Measurements from ENCODE around the gene PTK7.
"Not testable (repeated sequence)": the region's sequence is repeated elsewhere in the genome, so short reads cannot be mapped to it uniquely, and the experiment has no call there.

Gene PTK7

GRCh38 chr6:43054206-43054943, 21.7 kb upstream of the PTK7 start:
- no peak for DNase-seq

- no peak for DNase-seq
Measured at GRCh38 chr6:43055966-43056365, 20.1 kb upstream of the PTK7 start.

- DNase-seq: no peak
Measured at GRCh38 chr6:43058531-43058930, 17.6 kb upstream of the PTK7 start.

DNA sequence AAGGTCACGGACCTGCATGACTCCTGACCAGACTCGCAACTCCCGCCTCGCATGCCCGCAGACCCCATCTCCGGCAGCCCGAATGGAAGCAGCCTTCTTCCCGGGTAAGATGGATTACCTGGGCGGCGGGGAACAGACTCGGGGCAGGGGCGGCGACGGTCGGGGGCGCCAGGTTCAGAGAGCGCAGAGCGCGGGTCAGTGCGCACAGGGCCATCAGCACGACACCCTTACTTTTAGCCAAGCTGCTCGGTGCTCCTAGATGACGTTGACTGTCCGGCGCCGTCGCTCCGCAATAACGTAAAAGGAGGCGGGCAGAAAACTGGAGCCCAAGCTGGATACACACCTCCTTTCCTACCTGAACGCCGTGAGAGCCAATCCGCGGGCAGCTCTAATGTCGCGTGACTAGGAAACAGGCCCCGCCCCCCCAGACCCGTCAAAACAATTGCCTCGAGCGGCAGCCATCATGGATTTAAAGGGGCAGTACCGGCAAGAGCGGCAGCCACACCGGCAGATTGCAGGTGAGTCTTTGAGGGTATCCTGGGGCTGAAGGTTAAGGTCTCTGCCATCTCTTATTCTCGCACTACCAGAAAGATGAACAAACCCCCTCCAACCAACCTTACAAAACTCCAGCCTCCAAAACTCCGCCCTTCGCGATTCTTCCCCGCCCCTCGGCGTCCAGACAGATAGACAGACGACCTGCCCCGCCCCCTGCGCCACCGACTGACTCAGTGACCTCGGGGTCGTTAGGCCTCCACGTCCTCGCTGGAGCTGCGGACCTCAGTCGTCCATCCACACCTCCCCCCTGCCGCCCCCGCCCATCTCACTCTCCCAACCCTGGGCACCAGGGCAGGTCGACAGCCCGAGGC, 16.7 kb upstream of the PTK7 start, which contains the start of the genes KLC4 and MRPL2:
KLC4 (plus strand) TSS at position 464 of the 866 bp plus-strand sequence. CDS start 1,705 bp downstream, outside the sequence.
MRPL2 (minus strand) TSS at position 267 of the 866 bp plus-strand sequence; CDS start at position 214, 53 bp downstream.
- DNase-seq: peak; percentile 91

DNA sequence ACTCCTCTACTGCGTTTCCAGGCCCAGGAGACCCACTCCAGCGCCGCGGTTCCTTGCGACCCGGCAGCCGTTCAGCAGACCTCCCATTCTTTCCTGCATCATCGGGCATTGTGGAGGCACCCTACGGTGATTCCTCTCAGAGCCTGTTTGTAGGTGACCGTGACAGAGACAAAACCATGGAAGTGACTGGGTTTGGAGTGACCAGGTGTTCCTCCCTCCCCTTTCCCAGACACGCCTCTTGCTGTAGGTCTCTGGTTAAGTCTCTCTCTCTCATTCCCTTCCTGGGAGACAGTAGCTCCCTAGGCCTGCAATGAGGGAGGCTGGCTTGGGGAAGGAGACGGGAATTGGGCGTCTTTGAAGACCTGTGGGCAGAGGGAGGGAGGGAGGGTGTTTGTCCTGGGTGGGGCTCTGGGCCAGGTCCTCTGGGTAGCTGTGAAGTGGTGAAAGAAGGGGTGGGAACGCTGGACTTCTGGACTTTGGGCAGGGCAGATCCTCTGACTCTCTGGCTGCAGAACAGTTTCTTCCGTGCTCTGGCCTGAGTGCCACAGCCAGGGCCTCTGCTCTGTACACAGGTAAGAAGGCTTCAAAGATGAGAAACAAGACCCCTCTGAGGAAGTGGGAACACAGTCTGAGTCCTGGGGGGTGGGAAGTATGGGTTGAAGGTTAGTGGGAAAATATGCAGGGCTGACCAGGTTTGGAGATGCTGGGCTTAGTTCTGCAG, 15.9 kb upstream of the PTK7 start:
- no peak for DNase-seq

GRCh38 chr6:43060755-43061633, 15.1 kb upstream of the PTK7 start:
- no peak for DNase-seq

GRCh38 chr6:43061861-43062260, 14.3 kb upstream of the PTK7 start:
- no peak for DNase-seq

- DNase-seq: no peak
Measured at GRCh38 chr6:43062818-43063217, 13.3 kb upstream of the PTK7 start.

GRCh38 chr6:43070028-43070632, 6.0 kb upstream of the PTK7 start:
- no peak for DNase-seq

- no peak for DNase-seq
Measured at GRCh38 chr6:43074847-43075669, 1.1 kb upstream of the PTK7 start.

- no peak for DNase-seq
Measured at GRCh38 chr6:43076464-43077332, 584 bp downstream of the PTK7 start.

- DNase-seq: no peak
Measured at GRCh38 chr6:43077333-43077809, 1.3 kb downstream of the PTK7 start.

DNA sequence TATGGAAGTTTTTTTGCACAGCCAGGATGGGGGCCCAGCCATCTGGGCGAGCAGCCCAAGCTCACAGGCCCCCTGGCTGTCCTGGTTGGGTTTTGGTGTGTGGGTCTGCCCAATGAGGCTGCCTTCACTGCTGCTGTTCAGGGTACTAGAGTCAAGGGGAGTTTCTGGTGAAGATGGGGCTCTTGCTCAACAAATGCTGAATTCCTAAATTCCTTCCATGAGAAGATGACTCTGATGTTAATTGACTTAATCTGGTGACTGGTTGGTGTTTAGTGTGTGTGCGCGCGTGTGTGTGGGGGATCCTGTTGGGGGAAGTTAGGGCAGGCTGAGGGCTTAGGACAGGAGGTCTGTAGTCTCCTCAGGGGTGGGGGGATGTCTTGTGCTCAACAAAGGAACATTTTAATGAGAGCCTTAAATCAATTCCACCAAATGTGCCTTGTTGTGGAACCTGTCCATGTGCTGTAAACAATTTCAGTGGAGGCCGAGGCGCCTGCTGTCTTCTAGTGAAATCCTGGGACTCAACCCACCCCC, 1.9 kb downstream of the PTK7 start:
- no peak for DNase-seq

GRCh38 chr6:43078691-43079090, 2.6 kb downstream of the PTK7 start:
- no peak for DNase-seq

DNA sequence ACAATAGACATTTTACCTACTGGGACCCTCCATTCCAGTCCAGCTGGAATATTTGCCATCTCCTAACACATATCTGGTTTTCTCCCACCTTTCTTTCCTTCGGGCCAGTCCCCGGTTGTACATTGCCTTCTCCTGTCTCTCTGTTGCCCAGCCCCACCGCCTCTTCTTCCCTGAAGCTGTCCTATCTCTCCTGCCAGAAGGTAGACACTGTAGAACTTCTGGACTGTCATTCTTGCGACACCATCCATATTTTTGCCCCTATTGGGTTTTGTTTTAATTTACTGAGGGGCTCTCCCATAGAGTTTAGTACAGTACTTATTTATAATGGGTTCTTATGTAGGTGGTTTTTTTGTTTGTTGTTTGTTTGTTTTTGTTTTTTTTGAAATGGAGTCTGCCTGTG, 4.9 kb downstream of the PTK7 start:
- no peak for DNase-seq

- DNase-seq: not testable (repeated sequence)
Measured at GRCh38 chr6:43081922-43082321, 5.8 kb downstream of the PTK7 start.

GRCh38 chr6:43082806-43083655, 6.9 kb downstream of the PTK7 start:
- DNase-seq: no peak

GRCh38 chr6:43086022-43086658, 10.0 kb downstream of the PTK7 start:
- DNase-seq: no peak
